SU-DHL-6 (cell line): Measurements from ENCODE around the gene PGM2.

Experiments
- CTCF ChIP-seq: fragments of 200-600 bp; sonication (generic); IDR thresholded peaks from one replicate; pipeline ENCODE4 v1.5.1; 2017; ENCODE audit warnings: antibody characterized with exemption, mild to moderate bottlenecking, low read length, moderate library complexity; ENCODE audit not compliant: insufficient read depth, poor library complexity, severe bottlenecking
- EZH2phosphoT487 ChIP-seq: fragments of 200-600 bp; sonication (generic), shearing (Covaris generic); conservative IDR thresholded peaks from 2 replicates; pipeline ENCODE4 v1.6.1; 2018; ENCODE audit warnings: mild to moderate bottlenecking, antibody characterized with exemption, low read length, moderate library complexity, mixed read lengths

GRCh38 chr4:37909332-37910090, 83.0 kb downstream of the PGM2 start:
- TF ChIP-seq CTCF (no peak), EZH2phosphoT487 (no peak)
